ENCODE measurements around the gene ANKHD1. TPM values are rescaled to one million over a fixed set of nuclear protein-coding genes. Genes with fewer than 3 reads are reported as not detected.

Gene ANKHD1
- total and polyA plus RNA-seq, 2 of the 8 experiments (the other 6 are each of a cell fraction or from before 2014, with no cell fraction given) = 69.9 to 108 TPM

- peak overlapping the region in 3 of 4 experiments; percentile 13 to 38 (median 34); a peak in 4 of 7 replicates for H3K9ac ChIP-seq (replicated peaks in 1 of 4; ENCODE audit: extremely low read depth in 1 of 4, low read depth in 3 of 4, low read length in 3 of 4)
- POLR2A ChIA-PET (ENCODE audit: partially characterized antibody) = interaction anchor here (0.7 to 14.4 kb wide), 20 partner anchors 11 to 201 kb away, joined by 3 to 191 read pairs (median 5); partner anchors contain the start of genes APBB3, DND1, HARS1 and HARS2
- 70% methylated on average over 13 of the region's 13 CpGs; no CpG with 5 or more reads in 1 of the 2 experiments for WGBS, 2 experiments (ENCODE audit: extremely low coverage in 1 of 2, insufficient coverage in 1 of 2, insufficient read length in 1 of 2, insufficient replicate concordance in 2 of 2, low coverage in 1 of 2, low lambda C conversion rate in 2 of 2, missing lambda C conversion rate in 1 of 2)
Observed at GRCh38 chr5:140546851-140547507, 145.3 kb downstream of the ANKHD1 start.

More at GRCh38 chr5:140546851-140547507, 145.3 kb downstream of the ANKHD1 start:
- Histone ChIP-seq H3K23me2 (ENCODE audit: low read depth, low read length) (peaks cover 6% of the 10 kb centered on the region), H3K4ac (replicated peaks; ENCODE audit: insufficient read length, low read depth, low read length) (peak overlapping the region; percentile 33), H2BK120ac (replicated peaks; ENCODE audit: low read depth, low read length) (no peak overlapping the region), H2BK20ac (ENCODE audit: low read length) (no peak overlapping the region), H3K27me3 (replicated peaks in 1 of 4; ENCODE audit: control insufficient read depth in 3 of 4, extremely low read depth in 1 of 4, insufficient read depth in 3 of 4, low read length in 3 of 4) (no peaks in the 10 kb centered on the region), H3K36me3 (ENCODE audit: control insufficient read depth in 2 of 4, insufficient read depth in 4 of 4, low read length in 3 of 4) (peaks cover 13 to 42% (median 31%) of the 10 kb centered on the region in 4 experiments), H4K20me1 (replicated peaks in 1 of 2; ENCODE audit: control insufficient read depth in 1 of 2, insufficient read depth in 2 of 2, low read length in 2 of 2) (peaks cover 0 to 3% of the 10 kb centered on the region in 2 experiments), H2BK5ac (ENCODE audit: low read depth, low read length) (peak overlapping the region; percentile 26), H3K9me3 (ENCODE audit: insufficient read depth in 2 of 2, low read depth in 1 of 2, low read length in 1 of 2) (no peaks in the 10 kb centered on the region), H4K8ac (ENCODE audit: extremely low read depth, insufficient read depth, low read length) (no peak overlapping the region; the same call in 1 of the 2 replicates), H3K23ac (ENCODE audit: insufficient read length) (no peak overlapping the region), H4K91ac (replicated peaks; ENCODE audit: insufficient read length, low read length) (no peak overlapping the region), H2AFZ (ENCODE audit: low read length) (no peak overlapping the region), H2BK12ac (ENCODE audit: low read depth, low read length) (no peak overlapping the region), H2AK5ac (ENCODE audit: low read depth, low read length) (no peak overlapping the region), H3K4me3 (ENCODE audit: extremely low read depth in 1 of 4, insufficient read depth in 2 of 4, low read depth in 3 of 4, low read length in 4 of 4) (peak overlapping the region; percentile 5 to 66 (median 44); a peak in 5 of 8 replicates), H3K4me2 (ENCODE audit: insufficient read depth in 1 of 2, low read depth in 2 of 2, low read length in 2 of 2) (peak overlapping the region; percentile 71 to 94), H3K4me1 (replicated peaks in 1 of 4; ENCODE audit: control insufficient read depth in 3 of 4, insufficient read depth in 4 of 4, low read length in 3 of 4) (peaks cover 0 to 18% (median 6%) of the 10 kb centered on the region in 4 experiments; a peak in 4 of 7 replicates), H4K5ac (ENCODE audit: insufficient read length, low read depth, low read length) (no peak overlapping the region), H3K14ac (ENCODE audit: insufficient read length) (no peak overlapping the region), H3K56ac (replicated peaks; ENCODE audit: insufficient read length, low read depth, low read length) (no peak overlapping the region), H2BK15ac (ENCODE audit: low read length) (no peak overlapping the region), H3K79me2 (ENCODE audit: control insufficient read depth in 1 of 2, insufficient read depth in 2 of 2, low read length in 2 of 2) (no peaks in the 10 kb centered on the region), H3K18ac (ENCODE audit: extremely low read depth, low read length) (peak overlapping the region; percentile 56), H3K79me1 (ENCODE audit: low read depth, low read length) (no peaks in the 10 kb centered on the region), H3K27ac (ENCODE audit: low read depth, low read length) (peak overlapping the region; percentile 46; the same call in 1 of the 2 replicates)
- FAIRE-seq (no peak), DNase-seq (ENCODE audit: low read depth in 1 of 2, low spot score in 2 of 2) (no peak)
- TF ChIP-seq POLR2AphosphoS5 (IDR thresholded peaks at IDR 0.05; ENCODE audit: low read depth, low read length) = 0 out of 2 replicates have a peak, but pooled peaks have one; percentile 27
- TF ChIP-seq RFX5 (IDR thresholded peaks at IDR 0.05; ENCODE audit: borderline replicate concordance, low read depth, low read length) = no peak
- TF ChIP-seq HDAC2 (IDR thresholded peaks at IDR 0.05; ENCODE audit: borderline replicate concordance in 1 of 2, low read depth in 2 of 2, low read length in 2 of 2) = no peak
- peak; percentile 80; the same call in 1 of the 2 replicates for TF ChIP-seq TBP (IDR thresholded peaks at IDR 0.05; ENCODE audit: low read depth, low read length)
- CTCF ChIA-PET (ENCODE audit: partially characterized antibody) = interaction anchor here (0.5 to 3.1 kb wide), 20 partner anchors 11 to 309 kb away, joined by 3 to 19 read pairs (median 4); partner anchors contain the start of gene SRA1

Measured in H1 (cell line).